CD4-positive, alpha-beta T cell treated with Interleukin-21 for 1 hour (primary cell): ENCODE measurements around the gene KRT3.

Source experiments
- DNase-seq: peaks from one replicate; pipeline ENCODE4 v3.0.0-alpha.2; 2020

The KRT3 gene

GRCh38 chr12:52795694-52796428 lies at the start of gene KRT3:
Gene KRT3, minus strand, starts transcription at chr12:52796117. Its CDS starts 75 bp downstream, at chr12:52796042.
- DNase-seq, result no peak

GRCh38 chr12:52844386-52844785 lies 48.5 kb upstream of the KRT3 start:
- DNase-seq, result no peak

- no peak for DNase-seq
Observed at GRCh38 chr12:52839436-52840105, 43.7 kb upstream of the KRT3 start.

GRCh38 chr12:52838609-52839435 lies 42.9 kb upstream of the KRT3 start:
- DNase-seq, result no peak

GRCh38 chr12:52837781-52838608 lies 42.1 kb upstream of the KRT3 start:
- DNase-seq, result no peak

GRCh38 chr12:52837413-52837741 lies 41.5 kb upstream of the KRT3 start:
- DNase-seq, result no peak

GRCh38 chr12:52836491-52837412 lies 40.8 kb upstream of the KRT3 start:
- no peak for DNase-seq

- peak; percentile 17 for DNase-seq
Observed at GRCh38 chr12:52836042-52836466, 40.1 kb upstream of the KRT3 start.

- no peak for DNase-seq
Observed at GRCh38 chr12:52835271-52836041, 39.5 kb upstream of the KRT3 start.

GRCh38 chr12:52834727-52835001 lies 38.7 kb upstream of the KRT3 start:
- no peak for DNase-seq

GRCh38 chr12:52833922-52834726 lies 38.2 kb upstream of the KRT3 start, which contains the start of gene KRT79:
Gene KRT79, minus strand, starts transcription at chr12:52834311. Its CDS starts 51 bp downstream, at chr12:52834260.
- DNase-seq, result no peak

GRCh38 chr12:52832985-52833905 lies 37.3 kb upstream of the KRT3 start:
- DNase-seq, result no peak

- DNase-seq, result no peak
Observed at GRCh38 chr12:52832451-52832850, 36.5 kb upstream of the KRT3 start.

GRCh38 chr12:52831251-52831650 lies 35.3 kb upstream of the KRT3 start:
- no peak for DNase-seq

- DNase-seq, result no peak
Observed at GRCh38 chr12:52829986-52830770, 34.3 kb upstream of the KRT3 start.

- no peak for DNase-seq
Observed at GRCh38 chr12:52828591-52829021, 32.7 kb upstream of the KRT3 start.

- DNase-seq, result no peak
Observed at GRCh38 chr12:52828156-52828555, 32.2 kb upstream of the KRT3 start.

GRCh38 chr12:52827499-52828090 lies 31.7 kb upstream of the KRT3 start:
- DNase-seq, result no peak
